Measurements from ENCODE around the gene GRID1. TPM values are rescaled to one million over a fixed set of nuclear protein-coding genes. Genes with fewer than 3 reads are reported as not detected.

The GRID1 gene
- total RNA-seq, 1 experiment from 2014 or later: 0.37 TPM

DNA sequence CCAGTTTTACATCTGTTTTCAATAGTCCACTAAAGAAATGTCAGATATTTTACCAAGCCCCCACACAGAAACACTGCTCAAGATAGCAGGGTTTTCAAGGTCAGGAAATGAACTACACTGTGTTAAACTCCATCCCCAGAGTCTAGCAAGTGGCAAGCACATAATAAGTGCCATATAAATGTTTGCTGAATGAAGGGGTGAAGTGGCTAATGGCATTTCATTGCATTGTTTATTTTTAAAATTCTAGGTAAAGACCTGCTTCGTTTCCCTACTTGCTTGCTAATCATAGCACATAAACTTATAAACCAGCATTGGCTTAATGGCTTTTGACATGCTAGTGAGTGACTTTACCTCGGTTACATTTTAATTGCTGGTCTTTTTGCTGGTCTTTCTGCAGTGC is 322.6 kb downstream of the GRID1 start (continued):
- TF ChIP-seq STAT6 (CRISPR knock-in tag; conservative IDR thresholded peaks at IDR 0.05; ENCODE audit: low read depth): no peak
- TF ChIP-seq, protein P1, sequence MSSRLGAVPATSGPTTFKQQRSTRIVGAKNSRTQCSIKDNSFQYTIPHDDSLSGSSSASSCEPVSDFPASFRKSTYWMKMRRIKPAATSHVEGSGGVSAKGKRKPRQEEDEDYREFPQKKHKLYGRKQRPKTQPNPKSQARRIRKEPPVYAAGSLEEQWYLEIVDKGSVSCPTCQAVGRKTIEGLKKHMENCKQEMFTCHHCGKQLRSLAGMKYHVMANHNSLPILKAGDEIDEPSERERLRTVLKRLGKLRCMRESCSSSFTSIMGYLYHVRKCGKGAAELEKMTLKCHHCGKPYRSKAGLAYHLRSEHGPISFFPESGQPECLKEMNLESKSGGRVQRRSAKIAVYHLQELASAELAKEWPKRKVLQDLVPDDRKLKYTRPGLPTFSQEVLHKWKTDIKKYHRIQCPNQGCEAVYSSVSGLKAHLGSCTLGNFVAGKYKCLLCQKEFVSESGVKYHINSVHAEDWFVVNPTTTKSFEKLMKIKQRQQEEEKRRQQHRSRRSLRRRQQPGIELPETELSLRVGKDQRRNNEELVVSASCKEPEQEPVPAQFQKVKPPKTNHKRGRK (CRISPR knock-in tag; IDR thresholded peaks at IDR 0.05; ENCODE audit: borderline replicate concordance): no peak
- TF ChIP-seq TEAD4 (CRISPR knock-in tag; IDR thresholded peaks at IDR 0.05): no peak

- H3K4me3 Mint-ChIP-seq: no peak overlapping the region
- no peaks in the 10 kb centered on the region for H3K36me3 Mint-ChIP-seq
- TF ChIP-seq IRF2 (CRISPR knock-in tag; IDR thresholded peaks at IDR 0.05; ENCODE audit: borderline replicate concordance, low read depth): no peak
- DNase-seq (ENCODE audit: low spot score): no peak
- no peaks in the 10 kb centered on the region for H3K27me3 Mint-ChIP-seq (ENCODE audit: low read depth)
- POLR2A ChIA-PET: no interaction called here
- no peak for ATAC-seq
- no peak overlapping the region for H3K27ac Mint-ChIP-seq
- no peaks in the 10 kb centered on the region for H3K9me3 Mint-ChIP-seq
- CTCF ChIA-PET: no interaction called here
- H3K4me1 Mint-ChIP-seq: no peaks in the 10 kb centered on the region
Observed at GRCh38 chr10:86043236-86043635, 323.4 kb downstream of the GRID1 start.

- Mint-ChIP-seq H3K4me3 (no peak overlapping the region), H3K27me3 (ENCODE audit: low read depth) (no peaks in the 10 kb centered on the region), H3K27ac (no peak overlapping the region), H3K9me3 (no peaks in the 10 kb centered on the region), H3K4me1 (no peaks in the 10 kb centered on the region), H3K36me3 (no peaks in the 10 kb centered on the region)
- POLR2A ChIA-PET: no interaction called here
- ATAC-seq: no peak
- DNase-seq (ENCODE audit: low spot score): no peak
- TF ChIP-seq NR3C1 (CRISPR knock-in tag; conservative IDR thresholded peaks at IDR 0.05; ENCODE audit: low read depth) (no peak), RORB (CRISPR knock-in tag; IDR thresholded peaks at IDR 0.05) (no peak), HMGXB4 (CRISPR knock-in tag; IDR thresholded peaks at IDR 0.05) (no peak), GTF2I (CRISPR knock-in tag; conservative IDR thresholded peaks at IDR 0.05) (no peak), RELA (CRISPR knock-in tag; IDR thresholded peaks at IDR 0.05; ENCODE audit: borderline replicate concordance) (no peak), TCF7 (CRISPR knock-in tag; IDR thresholded peaks at IDR 0.05; ENCODE audit: low read depth) (no peak), EMX1 (CRISPR knock-in tag; IDR thresholded peaks at IDR 0.05) (no peak), ZNF263 (CRISPR knock-in tag; IDR thresholded peaks at IDR 0.05; ENCODE audit: low read depth) (no peak), SMAD3 (CRISPR knock-in tag; IDR thresholded peaks at IDR 0.05; ENCODE audit: borderline replicate concordance) (no peak), CBFB (CRISPR knock-in tag; IDR thresholded peaks at IDR 0.05; ENCODE audit: low read depth) (no peak)
- TF ChIP-seq, protein P1 (CRISPR knock-in tag; IDR thresholded peaks at IDR 0.05; ENCODE audit: borderline replicate concordance): no peak
- TF ChIP-seq, protein P2, sequence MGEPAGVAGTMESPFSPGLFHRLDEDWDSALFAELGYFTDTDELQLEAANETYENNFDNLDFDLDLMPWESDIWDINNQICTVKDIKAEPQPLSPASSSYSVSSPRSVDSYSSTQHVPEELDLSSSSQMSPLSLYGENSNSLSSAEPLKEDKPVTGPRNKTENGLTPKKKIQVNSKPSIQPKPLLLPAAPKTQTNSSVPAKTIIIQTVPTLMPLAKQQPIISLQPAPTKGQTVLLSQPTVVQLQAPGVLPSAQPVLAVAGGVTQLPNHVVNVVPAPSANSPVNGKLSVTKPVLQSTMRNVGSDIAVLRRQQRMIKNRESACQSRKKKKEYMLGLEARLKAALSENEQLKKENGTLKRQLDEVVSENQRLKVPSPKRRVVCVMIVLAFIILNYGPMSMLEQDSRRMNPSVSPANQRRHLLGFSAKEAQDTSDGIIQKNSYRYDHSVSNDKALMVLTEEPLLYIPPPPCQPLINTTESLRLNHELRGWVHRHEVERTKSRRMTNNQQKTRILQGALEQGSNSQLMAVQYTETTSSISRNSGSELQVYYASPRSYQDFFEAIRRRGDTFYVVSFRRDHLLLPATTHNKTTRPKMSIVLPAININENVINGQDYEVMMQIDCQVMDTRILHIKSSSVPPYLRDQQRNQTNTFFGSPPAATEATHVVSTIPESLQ (CRISPR knock-in tag; IDR thresholded peaks at IDR 0.05): no peak
- CTCF ChIA-PET: no interaction called here
Observed at GRCh38 chr10:86042161-86042560, 324.4 kb downstream of the GRID1 start.

Data from WTC11 (cell line).